SK-MEL-5 (cell line): ENCODE measurements around the gene METRNL. TPM values are rescaled to one million over a fixed set of nuclear protein-coding genes. Genes with fewer than 3 reads are reported as not detected.
"Not testable (repeated sequence)": the region's sequence is repeated elsewhere in the genome, so short reads cannot be mapped to it uniquely, and the experiment has no call there.

ENCODE experiments used
- DNase-seq: peaks from one replicate; pipeline ENCODE4 v3.0.0-alpha.2; 2016; ENCODE audit warnings: low read depth, low spot score
- in situ Hi-C: cut with HindIII; loops from 2 replicates; pipeline ENCODE4 v1.10.0; 2016; ENCODE audit warnings: low sequenced_read_pairs, high pct_unique_total_duplicates, low pct_unique_long_range_greater_than_20kb
- total RNA-seq: library from RNA; depleted of rRNA; stranded (reverse); fragments of >200 nt; shearing (Covaris generic); gene quantifications from 2 replicates; pipeline ENCODE4 v1.2.3, GENCODE V29; 2014; rRNA removed

The METRNL gene
- total RNA-seq, 1 experiment from 2014 or later = 19.7 TPM

GRCh38 chr17:83134456-83134855, 55.0 kb downstream of the METRNL start:
- in situ Hi-C loops = not testable (repeated sequence)

GRCh38 chr17:83135692-83136091, 56.3 kb downstream of the METRNL start:
- DNase-seq = no peak
- in situ Hi-C loops = no loop called here

More at GRCh38 chr17:83134456-83134855, 55.0 kb downstream of the METRNL start:
- DNase-seq = not testable (repeated sequence)

- DNase-seq = no peak
- in situ Hi-C loops = no loop called here
These were observed 56.7 kb downstream of the METRNL start for GRCh38 chr17:83136156-83136555.

GRCh38 chr17:83136931-83137330, 57.5 kb downstream of the METRNL start:
- in situ Hi-C loops = no loop called here
- no peak for DNase-seq

- no peak for DNase-seq
- in situ Hi-C loops = no loop called here
These were observed 58.1 kb downstream of the METRNL start for GRCh38 chr17:83137523-83137922.

- in situ Hi-C loops = no loop called here
- DNase-seq = no peak
These were observed 59.4 kb downstream of the METRNL start for GRCh38 chr17:83138820-83139219.

GRCh38 chr17:83139541-83140248, 60.3 kb downstream of the METRNL start:
- in situ Hi-C loops = not testable (repeated sequence)

GRCh38 chr17:83140249-83140566, 60.8 kb downstream of the METRNL start:
- in situ Hi-C loops, DNase-seq: not testable (repeated sequence)

More at GRCh38 chr17:83139541-83140248, 60.3 kb downstream of the METRNL start:
- not testable (repeated sequence) for DNase-seq

GRCh38 chr17:83142619-83143018, 63.2 kb downstream of the METRNL start:
- in situ Hi-C loops = no loop called here
- DNase-seq = no peak

GRCh38 chr17:83143817-83144231, 64.4 kb downstream of the METRNL start:
- in situ Hi-C loops = no loop called here
- no peak for DNase-seq

Other genes starting within 250 kb of the METRNL start
- not detected in 2 replicates for gene ZNF750, start 239.6 kb upstream of the METRNL start, total RNA-seq